Measurements from ENCODE around the gene ABR. TPM values are rescaled to one million over a fixed set of nuclear protein-coding genes. Genes with fewer than 3 reads are reported as not detected.
"Not testable (repeated sequence)": the region's sequence is repeated elsewhere in the genome, so short reads cannot be mapped to it uniquely, and the experiment has no call there.

ABR gene
- total RNA-seq, 1 donor from 2014 or later, result 110 TPM

GRCh38 chr17:998111-998510 lies 181.7 kb downstream of the ABR start:
- DNase-seq (ENCODE audit: extremely low spot score, unreplicated experiment), result no peak
- TF ChIP-seq CTCF (IDR thresholded peaks at IDR 0.05), result no peak
- Mint-ChIP-seq H3K36me3 (ENCODE audit: unreplicated experiment) (peaks cover 16% of the 10 kb centered on the region), H3K27me3 (ENCODE audit: unreplicated experiment) (no peaks in the 10 kb centered on the region), H3K4me3 (ENCODE audit: unreplicated experiment) (peak overlapping the region; percentile 97), H3K9me3 (ENCODE audit: unreplicated experiment) (no peaks in the 10 kb centered on the region), H3K27ac (ENCODE audit: unreplicated experiment) (peak overlapping the region; percentile 100), H3K4me1 (ENCODE audit: unreplicated experiment) (peaks cover 49% of the 10 kb centered on the region)

- no peaks in the 10 kb centered on the region for H3K27me3 Mint-ChIP-seq (ENCODE audit: unreplicated experiment)
- TF ChIP-seq CTCF (IDR thresholded peaks at IDR 0.05), result peak; percentile 87
- peak within 1 kb of the TSS; percentile 97 for H3K4me3 Mint-ChIP-seq (ENCODE audit: unreplicated experiment)
- H3K4me1 Mint-ChIP-seq (ENCODE audit: unreplicated experiment), result peaks cover 36% of the 10 kb centered on the region
- peaks cover 10% of the 10 kb centered on the region for H3K36me3 Mint-ChIP-seq (ENCODE audit: unreplicated experiment)
- peak; percentile 97 for DNase-seq (ENCODE audit: extremely low spot score, unreplicated experiment)
- no peaks in the 10 kb centered on the region for H3K9me3 Mint-ChIP-seq (ENCODE audit: unreplicated experiment)
- peak within 1 kb of the TSS; percentile 100 for H3K27ac Mint-ChIP-seq (ENCODE audit: unreplicated experiment)
Observed at GRCh38 chr17:996554-997344, 183.0 kb downstream of the ABR start, which contains the start of gene TIMM22. TSS of gene TIMM22 (plus strand) at chr17:997129. CDS start at chr17:997143, 14 bp downstream.

GRCh38 chr17:995324-995723 lies 184.5 kb downstream of the ABR start:
- not testable (repeated sequence) for H3K36me3 Mint-ChIP-seq (ENCODE audit: unreplicated experiment); H3K9me3 Mint-ChIP-seq (ENCODE audit: unreplicated experiment); H3K4me3 Mint-ChIP-seq (ENCODE audit: unreplicated experiment); DNase-seq (ENCODE audit: extremely low spot score, unreplicated experiment); H3K27me3 Mint-ChIP-seq (ENCODE audit: unreplicated experiment); H3K27ac Mint-ChIP-seq (ENCODE audit: unreplicated experiment)
- peaks cover 22% of the 10 kb centered on the region for H3K4me1 Mint-ChIP-seq (ENCODE audit: unreplicated experiment)

GRCh38 chr17:992933-993332 lies 186.8 kb downstream of the ABR start:
- H3K4me1 Mint-ChIP-seq (ENCODE audit: unreplicated experiment), result peaks cover 6% of the 10 kb centered on the region
- no peak for TF ChIP-seq CTCF (IDR thresholded peaks at IDR 0.05)
- no peaks in the 10 kb centered on the region for H3K36me3 Mint-ChIP-seq (ENCODE audit: unreplicated experiment)

GRCh38 chr17:988561-988960 lies 191.2 kb downstream of the ABR start:
- Mint-ChIP-seq H3K4me3 (ENCODE audit: unreplicated experiment) (no peak overlapping the region), H3K36me3 (ENCODE audit: unreplicated experiment) (no peaks in the 10 kb centered on the region), H3K27ac (ENCODE audit: unreplicated experiment) (no peak overlapping the region), H3K9me3 (ENCODE audit: unreplicated experiment) (no peaks in the 10 kb centered on the region), H3K4me1 (ENCODE audit: unreplicated experiment) (no peaks in the 10 kb centered on the region), H3K27me3 (ENCODE audit: unreplicated experiment) (no peaks in the 10 kb centered on the region)
- DNase-seq (ENCODE audit: extremely low spot score, unreplicated experiment), result no peak
- TF ChIP-seq CTCF (IDR thresholded peaks at IDR 0.05), result no peak

More at GRCh38 chr17:992933-993332, 186.8 kb downstream of the ABR start:
- DNase-seq (ENCODE audit: extremely low spot score, unreplicated experiment), result no peak
- Mint-ChIP-seq H3K27me3 (ENCODE audit: unreplicated experiment) (no peaks in the 10 kb centered on the region), H3K4me3 (ENCODE audit: unreplicated experiment) (no peak overlapping the region), H3K27ac (ENCODE audit: unreplicated experiment) (no peak overlapping the region), H3K9me3 (ENCODE audit: unreplicated experiment) (no peaks in the 10 kb centered on the region)

Data from osteocyte (in vitro differentiated cells).